ENCODE measurements around the gene PAX9.
A peak's percentile ranks its signal among the peaks of the same experiment; 100 is the strongest.

PAX9 gene

GRCh38 chr14:36661506-36662257 lies at the start of gene PAX9:
PAX9 (plus strand) TSS chr14:36661860; CDS start chr14:36662090, 230 bp downstream.
- peak; percentile 38 to 42 for DNase-seq (ENCODE audit: low read depth in 2 of 2)

DNA sequence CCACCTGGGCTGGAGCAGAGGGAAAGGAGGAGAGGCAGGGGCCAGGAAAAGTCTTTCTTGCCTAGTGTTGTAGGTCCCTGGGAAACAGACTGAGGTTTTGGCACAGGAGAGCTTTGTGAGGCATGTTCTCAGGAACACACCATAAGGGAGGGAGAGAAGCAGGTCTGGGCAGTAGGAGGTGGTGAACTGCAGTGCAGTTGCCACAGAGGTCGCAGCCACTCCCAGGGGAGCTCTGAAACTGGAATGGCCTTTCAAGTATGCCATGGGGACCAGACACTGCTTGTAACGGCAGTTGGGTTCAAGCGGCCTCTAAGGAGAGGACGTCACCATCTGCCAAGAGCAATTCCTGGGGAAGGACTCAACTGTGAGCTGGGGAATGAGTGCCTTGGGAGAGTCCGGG lies 43.8 kb upstream of the PAX9 start:
- no peak for DNase-seq (ENCODE audit: low read depth in 2 of 2)

DNA sequence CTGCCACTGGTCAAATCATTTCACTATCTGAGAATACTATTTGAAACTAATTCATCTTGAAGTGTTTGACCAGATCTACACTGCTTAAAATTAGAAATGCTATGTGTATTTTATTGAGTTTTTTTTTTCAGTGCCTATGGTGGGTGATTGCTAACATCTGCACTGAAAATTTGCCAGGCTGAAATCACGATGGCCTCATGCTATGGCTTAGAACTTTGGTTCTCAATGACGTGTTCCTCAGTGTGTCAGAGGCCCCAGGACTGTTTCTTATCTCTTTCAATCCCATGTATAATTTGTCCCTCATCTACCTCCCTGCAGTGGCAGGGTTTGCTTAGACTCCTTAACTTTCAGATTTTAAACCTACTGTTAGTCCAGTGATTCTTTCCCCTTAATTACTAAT lies 43.0 kb upstream of the PAX9 start:
- DNase-seq (ENCODE audit: low read depth in 2 of 2), result no peak

- DNase-seq (ENCODE audit: low read depth in 2 of 2), result no peak
Observed at GRCh38 chr14:36619131-36619530, 42.5 kb upstream of the PAX9 start.

DNA sequence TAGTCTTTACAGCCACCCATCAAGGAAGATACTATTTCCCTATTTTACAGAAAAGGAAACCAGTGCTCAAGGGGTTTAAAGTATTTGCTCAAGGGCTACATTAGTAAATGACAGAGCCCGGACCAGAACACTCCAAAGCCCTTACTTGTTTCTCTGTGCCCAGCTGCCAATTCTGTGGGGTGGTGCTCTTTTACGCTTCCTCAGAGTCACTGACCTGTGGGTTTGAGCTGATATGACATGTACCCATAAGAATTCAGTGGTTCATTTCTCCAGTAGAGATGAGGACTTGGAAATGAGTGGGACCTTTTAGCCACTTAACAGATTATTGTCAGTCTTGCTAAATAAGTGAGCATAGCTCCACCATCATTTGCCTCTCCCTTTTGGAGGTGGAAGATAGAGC lies 41.8 kb upstream of the PAX9 start:
- no peak for DNase-seq (ENCODE audit: low read depth in 2 of 2)

DNA sequence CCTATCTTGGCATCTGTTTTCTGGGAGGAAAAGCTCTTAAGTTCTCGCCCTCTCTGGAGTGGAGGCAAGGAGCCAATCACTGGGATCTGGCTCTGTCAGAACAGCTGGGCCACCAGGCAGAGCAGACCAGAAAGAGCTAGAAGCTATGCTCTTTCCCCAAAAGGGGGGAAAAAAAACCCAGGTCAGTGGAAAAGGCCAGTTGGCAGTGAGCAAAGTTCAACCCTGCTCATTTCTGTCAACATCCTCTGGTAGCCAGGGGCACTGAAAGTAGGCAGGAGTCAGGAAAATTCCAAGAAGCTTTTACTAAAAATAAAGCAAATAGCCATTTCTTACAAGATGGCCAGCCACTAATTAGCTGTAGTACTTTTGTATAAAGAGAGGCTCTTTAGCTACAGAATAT lies 36.6 kb upstream of the PAX9 start:
- DNase-seq (ENCODE audit: low read depth in 2 of 2), result no peak

- DNase-seq (ENCODE audit: low read depth in 2 of 2), result no peak
Observed at GRCh38 chr14:36625436-36625835, 36.2 kb upstream of the PAX9 start.

DNA sequence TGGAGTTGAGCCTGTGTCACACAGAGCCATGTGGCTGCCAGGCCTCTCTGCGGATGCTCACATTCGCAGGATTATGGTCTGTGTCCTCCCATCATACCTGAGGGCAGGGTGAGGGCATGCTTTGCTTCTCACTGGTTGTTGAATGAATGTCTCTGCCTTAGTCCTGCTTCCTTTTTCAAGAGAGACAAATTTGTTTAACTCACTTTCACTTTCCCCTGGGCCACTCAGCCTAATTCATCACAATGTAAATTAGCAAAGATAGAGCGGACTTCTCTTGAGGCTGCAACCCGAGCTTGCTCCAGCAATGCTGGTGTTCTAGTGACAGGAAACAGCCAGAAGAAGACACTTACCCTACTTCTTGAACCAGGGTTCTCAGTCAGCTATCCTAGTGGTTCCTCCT lies 35.5 kb upstream of the PAX9 start:
- DNase-seq (ENCODE audit: low read depth in 2 of 2), result no peak

DNA sequence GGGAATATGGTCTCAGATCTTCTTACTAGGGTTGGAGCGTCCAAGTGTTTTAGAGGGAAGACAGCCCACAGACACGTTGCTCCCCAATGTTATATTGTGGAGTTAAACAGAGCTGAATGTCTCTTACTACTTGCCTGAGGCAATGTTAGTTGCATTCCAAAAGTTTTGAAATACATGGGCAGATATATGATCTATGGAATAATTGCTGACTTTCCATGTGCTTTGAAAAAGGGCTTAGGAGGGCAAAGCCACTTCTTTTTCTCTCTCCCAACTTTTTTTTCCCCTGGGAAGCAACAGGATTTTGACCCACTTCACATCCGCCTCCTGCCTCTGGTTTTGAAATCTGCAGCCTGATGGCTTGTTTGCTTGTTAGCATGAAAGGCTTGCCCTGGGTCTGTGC lies 33.7 kb upstream of the PAX9 start:
- DNase-seq (ENCODE audit: low read depth in 2 of 2), result no peak

GRCh38 chr14:36633580-36633979 lies 28.1 kb upstream of the PAX9 start:
- DNase-seq (ENCODE audit: low read depth in 2 of 2), result no peak

DNA sequence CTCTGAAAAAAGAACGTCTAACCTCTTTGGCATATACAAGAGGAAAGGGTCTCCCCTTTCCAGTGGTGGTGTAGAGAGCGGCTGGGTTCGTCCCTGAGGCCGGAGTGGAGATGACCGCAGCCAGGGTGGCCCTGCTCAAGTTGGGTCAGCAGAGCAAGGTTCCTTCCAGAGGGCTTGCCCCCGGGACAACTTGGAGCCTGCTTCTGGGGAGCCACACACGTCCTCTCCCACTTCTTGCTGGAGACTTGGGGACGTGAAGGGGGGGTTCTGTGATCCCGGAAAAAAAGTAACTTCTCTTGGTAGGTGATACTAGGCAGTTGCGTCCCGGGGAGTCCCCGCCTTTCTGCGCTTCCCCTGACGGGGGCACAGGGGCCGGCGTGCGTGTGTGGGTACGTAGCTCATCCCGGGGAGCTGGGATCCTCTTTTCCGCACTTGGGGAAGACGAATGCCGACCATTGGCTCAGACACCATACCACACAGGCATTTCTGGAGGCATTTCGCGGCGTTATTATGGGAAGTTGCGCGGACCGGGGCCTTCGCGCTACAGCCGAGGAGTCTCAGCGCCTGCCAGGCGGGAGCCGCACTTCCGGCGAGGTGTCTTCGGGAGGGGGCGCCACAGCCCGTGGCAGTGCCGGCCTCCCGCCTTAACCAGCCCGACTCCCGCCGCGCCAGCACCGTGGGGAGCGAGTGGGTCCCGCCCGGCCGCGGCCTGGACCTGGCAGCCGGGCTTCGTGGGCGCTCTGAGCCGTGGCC lies 14.8 kb upstream of the PAX9 start:
- DNase-seq (ENCODE audit: low read depth in 2 of 2), result no peak

GRCh38 chr14:36647417-36647823 lies 14.2 kb upstream of the PAX9 start:
- no peak for DNase-seq (ENCODE audit: low read depth in 2 of 2)

GRCh38 chr14:36647824-36648753 lies 13.6 kb upstream of the PAX9 start:
- no peak for DNase-seq (ENCODE audit: low read depth in 2 of 2)

DNA sequence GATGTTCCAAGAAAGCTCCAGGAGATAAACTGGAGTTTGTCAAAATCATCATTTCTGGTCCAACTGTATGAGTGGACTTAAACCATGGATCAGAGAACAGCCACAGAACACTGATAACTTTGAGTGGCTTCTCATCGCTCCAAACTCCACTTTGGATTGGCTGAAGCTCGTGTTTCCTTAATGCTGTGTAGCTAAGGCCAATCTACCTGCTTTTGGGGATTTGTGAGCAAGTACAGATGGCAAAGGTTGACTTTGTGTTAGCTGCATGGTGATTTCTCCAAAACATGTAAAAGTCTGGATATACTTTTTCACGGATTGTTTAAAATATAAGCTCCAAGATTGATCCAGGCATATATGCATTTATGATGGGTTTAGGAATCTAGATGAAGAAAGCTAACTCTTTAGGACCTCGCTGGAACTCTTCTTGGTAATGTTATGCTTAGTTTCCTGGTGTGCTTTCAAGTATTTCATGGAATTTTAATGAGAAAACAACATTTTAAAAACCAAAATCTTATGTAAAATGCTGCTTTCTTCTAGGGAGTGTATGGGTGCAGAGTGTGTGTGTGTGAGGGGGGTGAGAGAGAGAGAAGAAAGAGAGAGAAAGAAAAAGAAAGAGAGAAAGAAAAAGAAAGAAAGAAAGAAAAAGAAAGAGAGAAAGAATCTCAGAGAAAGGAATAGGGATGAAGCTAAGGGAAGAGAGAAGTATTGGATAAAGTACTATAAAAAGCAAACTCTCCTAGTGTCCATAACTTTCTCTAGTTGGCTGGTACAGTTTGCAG lies 11.6 kb upstream of the PAX9 start:
- DNase-seq (ENCODE audit: low read depth in 2 of 2), result no peak

DNA sequence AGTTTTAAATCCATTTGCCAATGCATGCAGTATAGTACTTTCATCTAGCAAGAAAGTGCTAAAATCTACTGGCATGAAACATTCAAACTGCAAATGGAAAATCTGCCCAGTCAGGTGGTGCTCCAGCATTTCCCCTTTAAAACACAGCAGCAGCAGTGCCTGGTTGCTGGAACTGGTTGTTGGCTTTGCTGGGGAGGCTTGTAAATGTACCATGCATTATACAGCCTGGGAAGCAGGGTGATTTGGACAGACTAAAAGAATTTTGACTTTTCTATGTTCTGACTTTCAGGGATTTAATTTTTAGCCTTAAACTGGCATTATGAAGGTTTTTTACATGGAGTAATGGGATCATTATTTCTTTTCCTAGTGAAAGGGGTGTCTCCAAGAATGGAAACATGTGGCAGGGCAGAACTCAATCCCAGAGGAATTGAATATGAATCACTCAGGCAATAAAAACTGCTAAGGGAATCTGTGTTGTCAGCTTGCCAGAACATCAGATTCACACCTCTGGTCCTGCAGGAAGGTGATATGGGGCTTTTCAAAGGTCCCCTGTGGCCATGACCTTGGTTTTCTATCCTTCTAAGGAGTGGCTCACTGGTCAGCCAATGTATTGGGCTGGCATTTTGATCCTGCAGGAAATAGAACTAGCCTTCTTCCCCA lies 9.0 kb upstream of the PAX9 start:
- DNase-seq (ENCODE audit: low read depth in 2 of 2), result no peak

- DNase-seq (ENCODE audit: low read depth in 2 of 2), result no peak
Observed at GRCh38 chr14:36653413-36653812, 8.2 kb upstream of the PAX9 start.

DNA sequence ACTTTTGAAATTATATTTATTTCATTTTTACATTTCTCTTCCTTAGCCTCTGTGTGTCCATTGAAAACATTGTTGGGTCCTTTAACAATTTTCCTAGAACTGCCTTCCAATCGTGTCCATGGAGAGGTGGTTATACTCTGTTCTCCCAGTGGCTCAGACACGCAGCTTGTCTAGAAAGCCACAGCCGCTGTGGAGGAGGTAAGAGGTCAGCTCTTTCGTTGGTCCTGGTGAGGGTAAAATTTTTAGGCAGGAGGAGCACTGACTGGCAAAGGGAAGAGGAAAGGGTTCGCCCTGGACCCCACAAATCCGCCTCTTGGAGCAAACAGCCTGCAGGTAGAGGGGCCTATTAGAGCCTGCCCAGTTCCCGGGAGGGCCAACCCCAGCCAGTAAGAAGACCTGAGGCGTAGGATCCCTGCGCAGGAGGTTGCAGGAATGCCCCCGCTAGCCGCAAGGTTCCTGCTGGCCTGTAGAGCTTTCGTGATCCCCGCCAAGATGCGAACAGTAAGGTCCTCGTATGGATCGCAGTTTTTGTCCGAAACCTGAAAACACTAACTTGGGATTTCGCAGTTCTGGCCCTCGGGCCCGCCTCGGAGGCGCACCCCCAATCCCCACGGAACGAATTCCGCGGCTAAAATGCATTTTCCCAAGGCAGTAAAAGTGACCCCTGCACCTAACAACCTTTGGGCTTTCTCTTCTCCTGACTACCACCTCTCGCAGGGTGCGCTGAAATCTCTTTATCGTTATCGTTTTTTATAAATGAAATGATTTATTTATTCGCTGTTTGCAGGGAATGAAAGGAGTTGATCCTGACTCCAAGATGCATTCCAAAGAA lies 7.5 kb upstream of the PAX9 start:
- no peak for DNase-seq (ENCODE audit: low read depth in 2 of 2)

GRCh38 chr14:36654794-36655381 lies 6.8 kb upstream of the PAX9 start:
- DNase-seq (ENCODE audit: low read depth in 2 of 2), result no peak

GRCh38 chr14:36655571-36655962 lies 6.1 kb upstream of the PAX9 start:
- no peak for DNase-seq (ENCODE audit: low read depth in 2 of 2)

All from fibroblast of skin of left quadriceps (primary cell).